ENCODE data around the gene CD300E.

DNA sequence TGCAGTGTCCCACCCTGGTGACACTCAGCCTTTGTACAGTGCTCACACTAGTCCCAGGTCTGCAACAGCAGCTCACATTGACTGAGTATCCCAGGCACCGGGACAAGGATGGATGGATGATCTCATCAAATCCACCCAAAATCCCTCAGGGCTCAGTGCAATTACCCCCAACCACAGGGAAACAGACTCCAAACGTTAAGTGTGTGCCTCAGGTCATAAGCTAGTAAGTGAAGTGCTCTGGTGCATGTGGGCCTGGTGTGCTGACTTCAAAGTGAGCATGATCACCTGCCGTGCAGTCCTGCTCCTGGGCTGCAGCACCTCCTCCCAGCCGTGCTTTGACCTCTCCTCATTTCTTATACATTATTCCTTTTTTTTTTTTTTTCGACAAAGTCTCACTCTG, 31.2 kb upstream of the CD300E start:
- TF ChIP-seq, protein P1, sequence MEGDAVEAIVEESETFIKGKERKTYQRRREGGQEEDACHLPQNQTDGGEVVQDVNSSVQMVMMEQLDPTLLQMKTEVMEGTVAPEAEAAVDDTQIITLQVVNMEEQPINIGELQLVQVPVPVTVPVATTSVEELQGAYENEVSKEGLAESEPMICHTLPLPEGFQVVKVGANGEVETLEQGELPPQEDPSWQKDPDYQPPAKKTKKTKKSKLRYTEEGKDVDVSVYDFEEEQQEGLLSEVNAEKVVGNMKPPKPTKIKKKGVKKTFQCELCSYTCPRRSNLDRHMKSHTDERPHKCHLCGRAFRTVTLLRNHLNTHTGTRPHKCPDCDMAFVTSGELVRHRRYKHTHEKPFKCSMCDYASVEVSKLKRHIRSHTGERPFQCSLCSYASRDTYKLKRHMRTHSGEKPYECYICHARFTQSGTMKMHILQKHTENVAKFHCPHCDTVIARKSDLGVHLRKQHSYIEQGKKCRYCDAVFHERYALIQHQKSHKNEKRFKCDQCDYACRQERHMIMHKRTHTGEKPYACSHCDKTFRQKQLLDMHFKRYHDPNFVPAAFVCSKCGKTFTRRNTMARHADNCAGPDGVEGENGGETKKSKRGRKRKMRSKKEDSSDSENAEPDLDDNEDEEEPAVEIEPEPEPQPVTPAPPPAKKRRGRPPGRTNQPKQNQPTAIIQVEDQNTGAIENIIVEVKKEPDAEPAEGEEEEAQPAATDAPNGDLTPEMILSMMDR (IDR thresholded peaks at IDR 0.05; ENCODE audit: low read depth, low read length, poor library complexity, severe bottlenecking) = no peak
- no peak for TF ChIP-seq EZH2phosphoT487 (IDR thresholded peaks at IDR 0.05; ENCODE audit: borderline replicate concordance, low read length)
